A673 (cell line): ENCODE data around the gene USP31.

ENCODE experiments used
- CTCF ChIP-seq: fragments of 300-800, 200-600 bp; sonication (generic); conservative IDR thresholded peaks from 2 replicates; pipeline ENCODE4 v1.5.1; 2017; ENCODE audit warnings: low read depth, mild to moderate bottlenecking, antibody characterized with exemption, low read length, moderate library complexity, mixed read lengths
- EZH2 ChIP-seq: fragments of 200-600 bp; sonication (generic); IDR thresholded peaks from 2 replicates; pipeline ENCODE4 v1.6.1; 2017; ENCODE audit warnings: borderline replicate concordance, low read depth, mild to moderate bottlenecking, mixed read lengths, antibody characterized with exemption, low read length; ENCODE audit not compliant: poor library complexity, severe bottlenecking

DNA sequence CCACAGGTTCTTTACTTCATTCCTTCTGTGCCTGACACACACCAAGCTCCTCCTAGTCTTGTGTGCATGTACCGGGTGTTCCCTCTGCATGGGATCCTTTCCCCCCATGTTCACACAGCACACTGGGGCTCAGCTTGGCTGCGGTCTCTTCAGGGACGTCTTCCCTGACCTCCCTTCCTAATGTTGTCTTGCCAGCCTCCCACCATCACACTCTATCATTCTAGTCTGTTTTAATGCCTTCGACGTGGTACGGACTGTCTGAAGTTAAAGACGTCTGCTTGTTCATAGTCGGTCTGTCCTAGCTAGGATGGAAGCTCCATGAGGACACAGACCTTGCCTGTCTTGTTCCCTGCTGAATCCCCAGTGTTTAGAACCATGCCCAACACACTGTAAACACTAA lies 60.1 kb downstream of the USP31 start:
- TF ChIP-seq CTCF, result no peak
- no peak for TF ChIP-seq EZH2
